Measurements from ENCODE around the gene ZNF581. TPM values are rescaled to one million over a fixed set of nuclear protein-coding genes. Genes with fewer than 3 reads are reported as not detected.

Gene ZNF581
- total RNA-seq, 4 donors from 2014 or later = 20.1 to 27.3 (median 22.8) TPM

DNA sequence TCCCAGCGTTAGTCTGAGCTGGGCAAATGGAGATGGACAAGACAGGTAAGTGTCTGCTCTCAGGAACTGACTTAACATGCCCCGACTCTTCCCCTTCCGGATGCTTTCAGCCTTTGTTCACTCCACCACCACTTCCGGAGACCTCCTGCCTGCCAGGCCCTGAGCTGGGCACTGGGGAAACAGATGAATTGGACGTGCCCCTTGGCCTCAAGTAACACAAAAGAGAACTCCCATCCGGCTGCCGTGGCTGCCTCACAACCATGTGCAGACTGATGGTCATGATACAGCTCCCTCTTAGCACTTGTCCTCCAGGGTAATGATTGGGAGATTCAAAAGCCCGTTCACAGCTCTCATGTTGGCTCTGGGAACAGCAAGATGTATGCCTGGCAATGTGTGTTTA lies 26.0 kb upstream of the ZNF581 start:
- intact Hi-C loops (cut with DNase I; ENCODE audit: low total_unique reads) = loop anchor here (10.0 kb wide), 1 partner anchor 103 kb away; no protein-coding TSS in a partner anchor
- 85 to 88% methylated on average over 8 of the region's 8 CpGs for WGBS, 2 donors

DNA sequence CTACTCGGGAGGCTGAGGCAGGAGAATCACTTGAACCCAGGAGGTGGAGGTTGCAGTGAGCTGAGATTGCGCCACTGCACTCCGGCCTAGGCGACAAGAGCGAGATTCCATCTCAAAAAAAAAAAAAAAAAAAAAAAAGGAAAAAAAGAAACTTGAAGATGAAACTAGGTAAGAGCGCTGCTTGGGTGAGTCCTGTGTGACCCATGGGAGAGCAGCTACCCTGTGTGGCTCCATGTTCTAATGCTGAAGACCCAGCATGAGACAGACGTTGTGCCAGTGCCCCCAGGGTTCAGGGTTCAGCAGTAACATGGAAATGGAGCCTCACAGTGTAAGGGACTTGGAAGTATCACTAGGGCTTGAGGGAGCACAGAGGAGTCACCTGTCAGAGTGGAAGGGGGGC lies 25.0 kb upstream of the ZNF581 start:
- DNase-seq (ENCODE audit: low spot score in 2 of 2) = no peak
- WGBS, 2 donors = 84 to 87% methylated on average over 7 of the region's 7 CpGs
- intact Hi-C loops (cut with DNase I; ENCODE audit: low total_unique reads) = loop anchor here (10.0 kb wide), 1 partner anchor 104 kb away; no protein-coding TSS in a partner anchor

More for the DNA sequence above, 26.0 kb upstream of the ZNF581 start:
- DNase-seq (ENCODE audit: low spot score in 2 of 2) = no peak
- TF ChIP-seq, protein P1, sequence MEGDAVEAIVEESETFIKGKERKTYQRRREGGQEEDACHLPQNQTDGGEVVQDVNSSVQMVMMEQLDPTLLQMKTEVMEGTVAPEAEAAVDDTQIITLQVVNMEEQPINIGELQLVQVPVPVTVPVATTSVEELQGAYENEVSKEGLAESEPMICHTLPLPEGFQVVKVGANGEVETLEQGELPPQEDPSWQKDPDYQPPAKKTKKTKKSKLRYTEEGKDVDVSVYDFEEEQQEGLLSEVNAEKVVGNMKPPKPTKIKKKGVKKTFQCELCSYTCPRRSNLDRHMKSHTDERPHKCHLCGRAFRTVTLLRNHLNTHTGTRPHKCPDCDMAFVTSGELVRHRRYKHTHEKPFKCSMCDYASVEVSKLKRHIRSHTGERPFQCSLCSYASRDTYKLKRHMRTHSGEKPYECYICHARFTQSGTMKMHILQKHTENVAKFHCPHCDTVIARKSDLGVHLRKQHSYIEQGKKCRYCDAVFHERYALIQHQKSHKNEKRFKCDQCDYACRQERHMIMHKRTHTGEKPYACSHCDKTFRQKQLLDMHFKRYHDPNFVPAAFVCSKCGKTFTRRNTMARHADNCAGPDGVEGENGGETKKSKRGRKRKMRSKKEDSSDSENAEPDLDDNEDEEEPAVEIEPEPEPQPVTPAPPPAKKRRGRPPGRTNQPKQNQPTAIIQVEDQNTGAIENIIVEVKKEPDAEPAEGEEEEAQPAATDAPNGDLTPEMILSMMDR (IDR thresholded peaks at IDR 0.05) = no peak
- TF ChIP-seq POLR2A (IDR thresholded peaks at IDR 0.05) = no peak
- H3K4me3 ChIP-seq (ENCODE audit: low read depth, poor library complexity, severe bottlenecking) = no peak overlapping the region

DNA sequence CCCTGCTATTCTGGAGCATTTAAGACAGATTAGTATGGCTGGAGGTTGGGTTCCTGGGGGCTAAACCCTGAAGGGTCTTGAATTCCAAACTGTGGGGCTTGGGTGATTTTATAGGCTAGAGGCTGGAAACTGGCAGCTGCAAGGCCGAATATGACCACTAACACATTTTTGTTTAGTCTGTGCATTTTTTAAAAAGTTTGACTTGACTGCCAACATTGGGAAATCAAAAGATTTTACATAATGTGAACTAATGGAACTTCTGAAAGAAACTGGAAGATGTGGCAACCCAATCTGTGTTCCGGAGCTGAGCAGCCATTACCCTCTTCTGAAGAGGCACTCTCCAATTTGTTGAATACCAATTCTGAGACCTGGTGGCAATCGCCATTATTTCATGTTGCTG lies 24.2 kb upstream of the ZNF581 start:
- 77 to 79% methylated on average over 3 of the region's 3 CpGs for WGBS, 2 donors
- no peak overlapping the region for H3K4me3 ChIP-seq (ENCODE audit: low read depth, poor library complexity, severe bottlenecking)
- intact Hi-C loops (cut with DNase I; ENCODE audit: low total_unique reads) = loop anchor here (10.0 kb wide), 1 partner anchor 104 kb away; no protein-coding TSS in a partner anchor
- no peak for DNase-seq (ENCODE audit: low spot score in 2 of 2)
- TF ChIP-seq, protein P1 (IDR thresholded peaks at IDR 0.05) = no peak

More for the DNA sequence above, 25.0 kb upstream of the ZNF581 start:
- no peak overlapping the region for H3K4me3 ChIP-seq (ENCODE audit: low read depth, poor library complexity, severe bottlenecking)
- TF ChIP-seq, protein P1 (IDR thresholded peaks at IDR 0.05) = no peak
- TF ChIP-seq POLR2A (IDR thresholded peaks at IDR 0.05) = no peak

DNA sequence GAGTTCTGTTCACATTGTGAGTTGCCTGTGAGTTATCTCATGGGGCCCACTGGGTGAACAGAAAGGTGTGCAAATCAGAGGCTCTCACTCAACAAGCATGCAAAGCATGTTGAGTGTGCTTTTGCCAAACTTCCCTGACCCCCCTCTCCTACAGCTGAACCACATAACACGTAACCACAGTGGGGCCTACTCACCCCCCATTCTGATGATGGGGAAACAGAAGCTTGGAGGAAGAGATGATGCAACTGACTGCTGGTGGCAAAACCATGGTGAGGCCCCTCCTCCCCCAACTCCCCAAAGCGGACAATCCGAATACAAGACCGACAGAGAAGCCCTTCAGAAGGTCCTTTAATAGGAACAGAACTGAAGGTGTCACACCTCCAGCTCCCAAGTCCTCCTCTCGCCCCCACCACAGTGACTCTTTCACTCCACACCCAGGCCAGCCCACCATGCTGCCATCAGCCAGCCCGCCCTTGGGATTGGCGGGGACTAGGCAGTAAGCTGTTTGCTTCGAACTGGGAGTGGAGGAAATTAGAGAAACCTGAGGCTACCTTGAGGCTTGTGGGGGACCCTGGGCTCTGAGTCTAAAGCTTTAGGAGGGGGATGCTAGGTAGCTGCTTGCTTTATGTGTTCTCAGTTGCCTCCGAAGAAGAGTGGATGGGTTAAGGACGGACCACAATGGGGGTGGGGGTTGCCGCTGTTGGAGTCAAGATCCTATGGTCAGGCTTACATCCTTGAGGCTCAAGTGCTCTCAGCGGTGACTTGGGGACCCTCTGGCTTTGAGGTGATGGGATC lies 22.8 kb upstream of the ZNF581 start:
- TF ChIP-seq, protein P1 (IDR thresholded peaks at IDR 0.05) = no peak
- TF ChIP-seq POLR2A (IDR thresholded peaks at IDR 0.05) = no peak
- WGBS, 2 donors = 89 to 92% methylated on average over 12 of the region's 12 CpGs
- no peak for DNase-seq (ENCODE audit: low spot score in 2 of 2)
- H3K4me3 ChIP-seq (ENCODE audit: low read depth, poor library complexity, severe bottlenecking) = no peak overlapping the region
- intact Hi-C loops (cut with DNase I; ENCODE audit: low total_unique reads) = no loop called here

DNA sequence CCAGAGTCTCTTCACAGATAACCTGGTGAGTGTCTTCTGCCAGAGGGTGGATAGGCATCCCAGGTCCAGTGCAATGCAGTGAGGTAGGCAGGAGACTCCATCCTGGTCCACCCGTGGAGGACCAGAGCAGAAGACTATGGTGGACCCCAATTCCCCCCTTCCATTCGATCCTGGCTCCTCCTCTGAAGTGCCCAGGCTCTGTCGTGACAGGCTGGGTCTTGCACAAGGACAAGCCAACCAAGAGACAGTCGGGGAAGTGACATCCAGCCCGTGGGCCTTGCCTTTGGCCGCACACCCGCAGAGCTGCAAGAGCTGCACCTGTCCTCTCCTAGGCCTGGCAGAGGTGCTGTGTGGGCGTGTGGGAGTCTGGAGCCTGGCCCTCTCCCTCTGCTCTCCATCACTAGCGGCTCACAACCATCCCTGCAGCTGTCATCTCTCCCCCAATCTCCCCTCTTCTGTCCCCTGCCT lies 22.2 kb upstream of the ZNF581 start:
- TF ChIP-seq, protein P1 (IDR thresholded peaks at IDR 0.05) = no peak
- no peak for TF ChIP-seq POLR2A (IDR thresholded peaks at IDR 0.05)
- intact Hi-C loops (cut with DNase I; ENCODE audit: low total_unique reads) = no loop called here
- DNase-seq (ENCODE audit: low spot score in 2 of 2) = no peak
- H3K4me3 ChIP-seq (ENCODE audit: low read depth, poor library complexity, severe bottlenecking) = no peak overlapping the region
- 71 to 72% methylated on average over 9 of the region's 9 CpGs for WGBS, 2 donors
